A673 (cell line): ENCODE results near the gene TBX18.

Experiments
- EZH2 ChIP-seq: fragments of 200-600 bp; sonication (generic); IDR thresholded peaks from 2 replicates; pipeline ENCODE4 v1.6.1; 2017; ENCODE audit warnings: borderline replicate concordance, low read depth, mild to moderate bottlenecking, mixed read lengths, antibody characterized with exemption, low read length; ENCODE audit not compliant: poor library complexity, severe bottlenecking
- TF ChIP-seq, protein P1 (sequence below): fragments of 300-800, 200-600 bp; sonication (generic); conservative IDR thresholded peaks from 2 replicates; pipeline ENCODE4 v1.5.1; 2017; ENCODE audit warnings: low read depth, mild to moderate bottlenecking, antibody characterized with exemption, low read length, moderate library complexity, mixed read lengths

DNA sequence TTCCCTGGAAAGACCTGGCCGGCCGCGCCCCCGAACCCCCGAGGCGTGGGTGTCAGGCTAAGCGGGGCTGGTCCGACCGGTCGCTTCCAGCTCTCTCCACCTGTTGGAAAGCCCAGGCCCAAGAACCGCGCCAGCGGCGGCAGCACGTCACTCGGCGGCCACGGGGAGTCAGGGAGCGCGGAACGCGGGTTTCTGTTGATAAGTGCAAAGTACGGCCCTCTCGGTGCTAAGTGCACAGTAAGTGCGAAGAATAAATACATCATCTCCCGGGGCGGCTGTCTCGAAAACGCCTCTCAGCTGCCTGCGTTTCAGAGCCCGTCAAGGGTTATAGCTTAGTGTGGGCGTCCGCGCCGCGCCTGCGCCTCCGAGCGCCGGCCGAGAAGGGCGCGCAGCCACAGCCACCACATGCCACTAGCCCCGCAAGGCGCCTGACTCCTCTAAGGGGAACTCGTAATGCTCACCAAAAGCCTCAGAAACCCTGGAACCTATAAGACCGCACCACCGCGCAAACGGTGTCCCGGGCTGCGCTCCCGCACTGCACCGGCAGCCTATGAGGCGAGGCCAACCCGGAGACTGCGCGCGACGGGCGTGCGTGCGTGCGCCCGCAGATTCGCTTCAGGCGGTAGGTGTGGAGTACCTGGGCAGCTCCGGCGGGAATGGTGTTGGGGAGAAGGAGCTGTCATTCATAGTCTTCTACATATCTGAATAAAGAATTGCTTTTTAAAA, 9.2 kb upstream of the TBX18 start:
- TF ChIP-seq, protein P1, sequence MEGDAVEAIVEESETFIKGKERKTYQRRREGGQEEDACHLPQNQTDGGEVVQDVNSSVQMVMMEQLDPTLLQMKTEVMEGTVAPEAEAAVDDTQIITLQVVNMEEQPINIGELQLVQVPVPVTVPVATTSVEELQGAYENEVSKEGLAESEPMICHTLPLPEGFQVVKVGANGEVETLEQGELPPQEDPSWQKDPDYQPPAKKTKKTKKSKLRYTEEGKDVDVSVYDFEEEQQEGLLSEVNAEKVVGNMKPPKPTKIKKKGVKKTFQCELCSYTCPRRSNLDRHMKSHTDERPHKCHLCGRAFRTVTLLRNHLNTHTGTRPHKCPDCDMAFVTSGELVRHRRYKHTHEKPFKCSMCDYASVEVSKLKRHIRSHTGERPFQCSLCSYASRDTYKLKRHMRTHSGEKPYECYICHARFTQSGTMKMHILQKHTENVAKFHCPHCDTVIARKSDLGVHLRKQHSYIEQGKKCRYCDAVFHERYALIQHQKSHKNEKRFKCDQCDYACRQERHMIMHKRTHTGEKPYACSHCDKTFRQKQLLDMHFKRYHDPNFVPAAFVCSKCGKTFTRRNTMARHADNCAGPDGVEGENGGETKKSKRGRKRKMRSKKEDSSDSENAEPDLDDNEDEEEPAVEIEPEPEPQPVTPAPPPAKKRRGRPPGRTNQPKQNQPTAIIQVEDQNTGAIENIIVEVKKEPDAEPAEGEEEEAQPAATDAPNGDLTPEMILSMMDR, result no peak
- no peak for TF ChIP-seq EZH2
